ENCODE results near the gene LMO7.

Gene LMO7

DNA sequence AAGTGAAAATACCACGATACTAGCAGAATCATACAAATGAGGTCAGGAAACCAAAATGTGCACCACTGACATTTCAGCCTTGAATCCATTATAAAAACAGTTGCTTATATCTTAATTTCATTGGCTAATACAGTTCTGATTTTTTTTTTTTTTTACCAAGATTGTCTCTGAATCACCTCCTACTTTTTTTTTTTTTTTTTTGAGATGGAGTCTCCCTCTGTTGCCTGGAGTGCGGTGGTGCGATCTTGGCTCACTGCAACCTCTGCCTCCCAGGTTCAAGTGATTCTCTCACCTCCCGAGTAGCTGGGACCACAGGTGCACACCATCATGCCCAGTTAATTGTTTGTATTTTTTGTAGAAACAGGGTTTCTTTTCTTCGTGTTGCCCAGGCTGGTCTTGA lies 270.2 kb downstream of the LMO7 start:
- no peak for DNase-seq

DNA sequence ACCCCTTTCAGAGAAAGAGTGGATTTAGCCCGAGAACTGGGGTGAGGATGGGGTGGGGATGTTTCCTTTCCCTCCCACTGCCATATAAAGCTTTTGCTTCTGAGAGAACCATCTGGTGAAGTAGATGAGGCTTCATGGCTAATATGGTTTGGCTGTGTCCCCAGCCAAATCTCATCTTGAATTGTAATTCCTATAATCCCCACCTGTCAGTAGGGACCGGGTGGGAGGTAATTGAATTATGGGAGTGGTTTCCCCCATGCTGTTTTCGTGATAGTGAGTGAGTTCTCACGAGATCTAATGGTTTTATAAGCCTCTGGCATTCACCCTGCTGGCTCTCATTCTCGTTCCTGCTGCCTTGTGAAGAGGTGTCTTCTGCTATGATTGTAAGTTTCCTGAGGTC lies 270.9 kb downstream of the LMO7 start:
- no peak for DNase-seq

DNA sequence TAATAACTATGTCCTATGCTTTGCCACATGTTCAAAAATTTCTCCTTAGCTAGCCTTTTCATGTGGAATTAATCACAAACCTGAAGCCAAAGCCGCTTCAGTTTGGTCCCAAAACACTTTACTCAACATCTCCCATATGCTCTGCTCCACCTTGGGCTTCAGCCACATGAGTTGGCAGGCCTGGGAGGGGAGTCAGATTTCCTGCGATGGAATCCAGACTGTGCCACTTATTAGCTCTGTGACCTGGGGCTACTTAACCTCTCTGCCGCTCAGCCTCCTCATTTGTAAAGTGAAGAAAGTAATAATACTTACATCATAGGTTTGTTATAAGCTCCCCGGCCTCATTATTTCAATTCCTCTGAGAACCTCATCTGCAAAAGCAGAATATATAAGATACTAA lies 272.0 kb downstream of the LMO7 start:
- DNase-seq, result no peak
